Measurements from ENCODE around the gene NMD3. TPM values are rescaled to one million over a fixed set of nuclear protein-coding genes. Genes with fewer than 3 reads are reported as not detected.
"Not testable (repeated sequence)": the region's sequence is repeated elsewhere in the genome, so short reads cannot be mapped to it uniquely, and the experiment has no call there.

Gene NMD3
- 10 to 100 TPM; 52.8 to 63.4 (median 62.4) TPM for polyA plus RNA-seq (ENCODE audit: insufficient read length in 4 of 4)

DNA sequence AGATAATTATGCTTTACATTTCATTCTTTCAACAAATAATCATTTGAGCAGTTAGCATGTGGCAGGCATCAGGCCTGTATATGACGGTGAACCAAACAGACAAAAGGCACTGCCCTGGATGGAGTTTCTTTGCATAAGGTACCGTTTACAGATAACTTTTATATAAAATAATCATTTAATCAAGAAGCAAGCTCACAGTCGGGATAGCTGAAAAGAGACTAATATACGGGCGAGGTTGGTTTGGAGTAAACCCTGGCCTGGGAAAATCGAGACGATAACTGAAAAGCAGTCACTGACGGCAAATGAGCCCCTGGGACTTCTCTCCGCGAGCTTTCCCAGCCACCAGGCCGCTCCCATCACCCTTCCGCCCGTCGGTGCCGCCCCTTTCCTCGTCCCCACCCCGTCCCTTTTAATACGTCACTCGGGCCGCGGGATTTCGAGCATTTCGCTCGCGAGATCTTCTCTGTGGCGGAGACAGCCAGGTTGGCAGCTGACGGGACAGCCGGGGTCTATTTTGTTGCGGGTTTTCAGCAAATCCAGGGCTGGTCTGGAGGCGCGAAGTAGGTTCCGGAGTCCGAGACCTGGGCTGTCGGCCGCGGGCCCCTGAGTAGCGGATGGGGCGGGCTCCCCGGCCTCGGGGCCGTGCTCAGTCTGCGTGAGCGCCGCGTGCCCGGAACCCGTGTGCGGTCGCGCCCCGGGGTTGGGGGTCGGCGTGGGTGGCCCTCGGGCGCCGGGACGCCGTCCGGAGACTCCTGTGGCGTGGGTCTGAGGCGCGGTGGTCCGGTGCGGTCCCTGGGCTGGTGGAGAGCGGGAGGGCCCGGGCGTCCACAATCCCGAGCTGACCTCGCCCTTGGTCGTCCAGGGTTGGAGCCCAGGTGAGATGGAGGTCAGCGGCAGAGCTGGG, at the start of gene NMD3:
Gene NMD3 (plus strand): TSS at position 462 of the 904 bp plus-strand sequence. CDS start 703 bp downstream, outside the sequence.
- peak; percentile 93 to 95 (median 93) for DNase-seq (ENCODE audit: low read depth in 4 of 4, low spot score in 3 of 4)

DNA sequence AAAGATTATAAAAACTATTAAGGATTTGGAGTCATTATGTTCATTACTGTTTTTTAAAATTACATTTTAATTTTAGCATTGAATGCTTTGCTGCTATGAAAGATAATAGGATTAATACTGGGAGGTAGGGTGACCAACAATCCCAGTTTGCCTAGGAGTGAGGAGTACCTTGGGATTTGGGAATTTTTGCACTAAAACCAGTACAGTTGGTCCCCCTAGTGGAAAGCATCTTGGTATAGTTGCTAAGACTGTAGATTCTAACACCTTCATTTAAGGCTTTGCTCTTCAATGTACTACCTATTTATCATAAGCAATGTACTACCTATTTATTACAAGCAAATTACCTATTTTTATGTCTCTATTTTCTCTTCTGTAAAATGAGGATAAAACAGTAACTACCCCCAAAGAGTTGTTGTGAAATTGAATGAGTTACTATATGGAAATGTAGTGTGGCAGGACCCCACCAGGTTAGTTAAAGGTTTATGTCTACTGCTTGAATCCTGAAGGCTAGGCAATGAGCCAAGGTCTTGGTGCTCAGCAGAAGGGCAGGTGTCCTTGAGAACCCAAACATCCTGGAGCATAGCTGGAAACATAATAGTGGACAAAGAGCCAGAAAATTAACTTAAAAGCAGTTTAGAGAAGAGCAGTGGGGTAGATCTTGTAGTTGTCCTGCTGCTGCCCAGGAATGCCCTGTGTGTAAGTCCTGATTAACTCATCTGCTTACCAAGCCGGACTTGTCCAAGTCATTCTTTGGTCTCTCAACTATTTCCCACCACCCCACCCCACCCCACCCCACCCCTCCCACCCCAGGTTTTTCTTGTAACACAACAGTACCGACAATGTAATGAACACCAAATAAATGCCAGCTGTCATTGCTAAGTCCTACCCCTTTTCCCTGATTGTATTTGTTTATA, 49.2 kb upstream of the NMD3 start:
- no peak for DNase-seq (ENCODE audit: low read depth in 4 of 4, low spot score in 3 of 4)

DNA sequence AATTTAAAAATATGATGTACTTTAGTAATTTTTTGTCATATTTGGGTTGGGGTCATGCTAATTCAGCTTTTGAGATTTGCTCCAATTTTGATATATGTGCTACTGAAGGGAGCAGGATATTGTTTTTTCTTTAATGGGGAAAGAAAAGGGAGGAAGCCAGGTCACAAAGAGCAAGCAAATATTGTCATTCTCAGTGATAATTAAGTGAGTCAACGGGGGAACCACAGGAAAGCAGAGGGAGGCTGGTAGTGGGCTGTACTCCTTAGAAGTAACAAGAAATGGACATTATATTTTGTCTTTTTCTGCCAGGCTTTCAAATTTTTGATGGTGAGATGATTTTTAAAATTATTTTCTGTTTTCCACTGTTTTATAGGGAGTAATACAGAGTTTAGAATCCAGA, 45.6 kb upstream of the NMD3 start:
- DNase-seq (ENCODE audit: low read depth in 4 of 4, low spot score in 3 of 4) = no peak

DNA sequence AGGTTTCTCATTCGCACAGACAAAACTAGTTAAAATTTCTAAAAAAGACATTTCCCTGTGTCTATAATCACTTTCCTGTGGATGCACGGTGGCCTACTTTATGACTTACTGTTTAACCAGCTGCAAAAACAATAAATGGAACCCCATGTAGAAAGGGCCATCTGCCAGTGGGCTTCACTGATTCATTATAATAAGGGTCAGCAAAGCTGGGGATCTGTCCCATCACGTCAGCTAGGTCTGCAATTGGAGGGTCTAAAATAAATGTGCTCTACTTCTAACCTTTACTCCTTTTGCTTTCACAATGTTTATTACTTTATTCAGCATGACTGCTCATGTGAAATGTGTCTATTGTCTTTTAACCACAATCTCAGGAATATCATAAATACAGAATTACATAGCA, 43.1 kb upstream of the NMD3 start:
- no peak for DNase-seq (ENCODE audit: low read depth in 4 of 4, low spot score in 3 of 4)

DNA sequence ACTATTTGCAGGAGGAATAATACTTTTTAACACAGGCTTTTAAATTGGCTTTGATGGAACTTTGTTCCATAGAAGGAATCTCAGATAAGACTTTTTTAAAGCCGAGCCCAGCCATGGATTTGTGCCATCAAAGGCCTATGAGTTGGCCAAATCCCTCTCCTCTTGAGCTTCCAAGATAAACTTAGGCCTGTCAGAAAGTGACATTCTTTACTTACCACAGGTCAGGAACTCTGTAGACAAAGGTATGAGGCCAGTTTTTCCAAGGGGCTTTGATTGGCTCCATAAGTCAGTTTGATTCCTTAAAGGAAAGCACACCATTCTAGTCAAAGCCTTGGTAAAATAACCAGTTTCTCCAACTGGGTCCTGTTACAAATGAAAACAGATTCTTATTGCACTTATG, 39.7 kb upstream of the NMD3 start:
- DNase-seq (ENCODE audit: low read depth in 4 of 4, low spot score in 3 of 4) = not testable (repeated sequence)

DNA sequence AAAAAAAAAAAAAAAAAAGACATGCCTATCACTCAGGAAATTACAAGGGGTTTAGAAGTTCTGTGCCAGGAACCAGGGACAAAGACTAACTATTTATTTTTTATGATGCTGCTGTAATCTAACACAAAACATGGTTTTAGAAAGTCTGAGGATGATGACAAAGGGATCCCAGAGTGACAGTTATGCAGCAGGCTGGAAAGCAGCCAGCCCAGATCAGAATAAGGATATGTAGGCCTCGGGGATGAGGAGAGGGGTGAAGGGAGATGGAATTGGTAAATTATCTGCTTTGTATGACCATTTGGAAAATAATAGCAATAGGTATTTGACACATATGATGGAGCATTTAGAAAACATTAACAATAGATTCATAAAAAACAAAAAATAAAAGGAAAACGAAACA, 34.1 kb upstream of the NMD3 start:
- no peak for DNase-seq (ENCODE audit: low read depth in 4 of 4, low spot score in 3 of 4)

DNA sequence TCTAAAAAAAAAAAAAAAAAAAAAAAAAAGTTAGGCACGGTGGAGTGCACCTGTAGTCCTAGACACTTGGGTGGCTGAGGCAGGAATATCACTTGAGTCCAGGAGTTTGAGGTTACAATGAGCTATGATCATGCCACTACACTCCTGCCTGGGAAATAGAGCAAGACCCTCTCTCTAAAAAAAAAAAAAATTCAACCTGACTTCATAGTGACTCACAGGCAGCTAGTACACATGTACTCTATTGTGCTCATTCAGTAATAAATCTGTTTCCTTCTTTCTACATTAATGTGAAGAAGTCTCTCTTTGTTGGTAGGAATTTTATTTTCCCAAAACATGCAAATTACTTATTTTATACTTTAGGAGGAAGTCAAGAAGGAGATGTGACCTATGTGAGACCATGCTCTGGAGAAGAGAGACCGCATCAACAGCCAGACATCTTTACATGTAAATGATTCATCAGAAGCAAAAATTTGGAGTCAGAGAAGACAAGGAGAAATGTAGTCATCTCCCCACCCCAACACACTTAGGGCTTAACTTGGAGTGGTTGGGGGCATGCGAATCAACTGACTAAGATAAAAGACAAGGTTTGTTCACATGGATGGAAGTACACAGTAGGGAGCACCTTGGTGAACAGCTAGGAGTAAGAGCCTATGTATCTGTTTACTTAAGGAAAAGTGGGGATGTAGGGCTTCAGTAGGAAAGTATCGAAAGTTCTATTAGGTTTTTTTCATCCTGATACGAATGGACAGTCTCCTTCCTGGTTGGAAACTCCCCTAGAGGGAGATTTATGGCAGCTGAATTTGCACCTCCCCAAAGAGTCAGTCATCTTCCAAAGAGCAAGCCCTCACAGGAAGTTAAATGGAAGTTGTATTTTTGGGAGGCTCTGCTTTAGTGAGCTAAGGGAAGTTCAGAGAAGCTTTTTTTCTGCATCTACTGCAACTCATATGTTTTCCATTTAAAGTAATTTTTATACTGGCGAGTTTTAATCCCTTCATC, 23.0 kb upstream of the NMD3 start:
- no peak for DNase-seq (ENCODE audit: low read depth in 4 of 4, low spot score in 3 of 4)

DNA sequence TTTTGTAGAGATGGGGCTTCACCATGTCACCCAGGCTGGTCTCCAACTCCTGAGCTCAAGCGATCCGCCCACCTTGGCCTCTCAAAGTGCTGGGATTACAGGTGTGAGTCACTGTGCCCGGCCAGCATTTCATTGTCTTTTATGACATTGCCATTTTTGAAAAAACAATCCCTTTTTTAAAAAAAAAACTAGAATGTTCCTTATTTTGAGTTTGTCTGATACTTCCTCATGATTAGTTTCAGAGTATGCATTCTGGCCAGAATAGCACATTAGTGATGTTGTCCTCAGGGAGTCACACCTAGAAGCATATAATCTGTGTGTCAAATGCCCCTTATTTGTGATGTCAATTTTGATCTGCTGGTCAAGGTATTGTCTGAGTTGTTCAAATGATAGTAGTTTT, 21.2 kb upstream of the NMD3 start:
- no peak for DNase-seq (ENCODE audit: low read depth in 4 of 4, low spot score in 3 of 4)

DNA sequence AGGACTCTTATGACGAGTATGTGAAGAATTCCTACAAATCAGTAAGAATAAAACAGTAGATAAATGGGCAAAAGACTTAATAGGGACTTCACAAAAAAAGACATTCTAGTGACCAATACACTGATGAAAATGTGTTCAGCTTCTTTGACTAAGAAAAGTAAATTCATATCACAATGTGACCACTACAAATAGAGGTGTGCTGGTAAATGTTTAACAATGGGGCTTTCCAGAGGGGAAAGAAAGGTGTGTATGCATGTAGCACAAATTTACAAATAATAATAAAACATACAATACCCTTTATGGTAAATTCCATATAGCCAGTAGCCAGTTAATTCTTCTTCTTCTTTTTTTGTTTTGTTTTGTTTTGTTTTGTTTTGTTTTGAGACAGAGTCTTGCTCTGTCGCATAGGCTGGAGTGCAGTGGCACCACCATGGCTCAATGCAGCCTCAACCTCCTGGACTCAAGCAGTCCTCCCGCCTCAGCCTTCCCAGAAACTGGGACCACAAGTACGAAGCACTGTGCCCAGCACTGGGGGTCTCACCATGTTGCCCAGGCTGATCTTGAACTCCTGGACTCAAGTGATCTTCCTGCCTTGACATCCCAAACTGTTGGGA, 17.5 kb upstream of the NMD3 start:
- no peak for DNase-seq (ENCODE audit: low read depth in 4 of 4, low spot score in 3 of 4)

DNA sequence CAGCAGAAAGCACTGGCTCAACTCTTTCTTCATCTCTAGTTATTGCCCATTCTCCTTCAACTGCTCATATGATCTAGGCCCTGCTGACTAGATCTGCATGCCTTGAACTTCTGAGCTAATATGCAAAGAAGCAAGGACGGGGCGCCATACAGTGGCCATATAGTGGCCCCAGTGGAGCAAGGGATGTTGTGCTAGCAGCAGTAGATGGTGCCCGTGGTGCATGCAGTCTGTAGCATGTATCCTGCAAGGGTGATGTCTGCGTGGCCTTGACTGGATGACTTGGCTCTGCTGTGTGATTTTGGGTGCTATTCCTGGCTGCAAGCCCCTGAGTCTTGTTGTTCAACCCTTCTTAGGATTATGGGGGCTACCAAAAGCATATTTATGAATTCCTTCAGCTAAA, 12.2 kb upstream of the NMD3 start:
- DNase-seq (ENCODE audit: low read depth in 4 of 4, low spot score in 3 of 4) = no peak

DNA sequence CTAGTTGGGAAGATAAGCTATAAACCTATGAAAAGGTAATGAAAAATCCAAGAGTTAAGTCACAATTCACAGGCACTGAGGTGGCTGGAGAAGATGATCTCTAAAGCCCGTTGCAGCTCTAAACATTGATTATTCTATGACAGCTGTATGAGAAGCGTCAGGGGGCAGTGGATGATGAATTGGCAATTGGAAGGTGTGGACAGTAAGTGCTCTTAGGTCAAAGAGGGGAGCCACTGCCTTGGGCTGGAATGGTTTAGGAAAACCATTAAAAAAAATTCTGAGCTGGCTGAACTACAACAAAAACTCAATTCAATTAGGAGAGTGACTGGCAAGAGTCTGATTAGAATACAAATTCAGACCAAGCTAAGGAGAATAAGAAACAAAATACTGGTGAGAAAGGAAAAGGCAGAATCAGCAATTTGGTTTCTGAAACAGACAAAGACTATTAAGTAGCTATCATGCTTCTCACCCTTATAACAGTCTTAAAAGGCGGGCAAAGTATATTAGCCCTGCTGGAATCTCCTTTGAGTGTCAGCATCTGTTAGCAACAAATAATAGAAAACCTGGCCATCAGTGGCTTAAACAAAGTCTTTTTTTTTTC, 8.8 kb upstream of the NMD3 start:
- DNase-seq (ENCODE audit: low read depth in 4 of 4, low spot score in 3 of 4) = no peak

DNA sequence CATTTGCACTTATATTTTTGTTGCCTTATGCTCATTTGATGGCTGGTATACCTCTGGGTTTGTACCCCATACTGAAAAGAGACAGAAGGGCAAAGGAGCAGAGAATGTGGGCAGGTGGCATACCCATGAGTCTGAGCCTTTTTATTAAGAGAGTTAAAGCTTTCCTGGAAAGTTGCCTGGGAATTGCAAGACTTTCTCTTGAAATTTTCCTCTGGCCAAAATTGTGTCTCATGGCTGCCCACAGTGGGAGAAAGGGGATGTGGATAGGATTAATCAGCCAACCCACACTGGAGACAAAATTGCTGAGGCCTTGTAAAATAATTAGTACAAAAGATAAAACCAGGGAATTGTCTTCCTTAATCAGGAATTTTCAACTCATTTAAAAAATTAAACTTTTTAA, 8.2 kb upstream of the NMD3 start:
- DNase-seq (ENCODE audit: low read depth in 4 of 4, low spot score in 3 of 4) = no peak

DNA sequence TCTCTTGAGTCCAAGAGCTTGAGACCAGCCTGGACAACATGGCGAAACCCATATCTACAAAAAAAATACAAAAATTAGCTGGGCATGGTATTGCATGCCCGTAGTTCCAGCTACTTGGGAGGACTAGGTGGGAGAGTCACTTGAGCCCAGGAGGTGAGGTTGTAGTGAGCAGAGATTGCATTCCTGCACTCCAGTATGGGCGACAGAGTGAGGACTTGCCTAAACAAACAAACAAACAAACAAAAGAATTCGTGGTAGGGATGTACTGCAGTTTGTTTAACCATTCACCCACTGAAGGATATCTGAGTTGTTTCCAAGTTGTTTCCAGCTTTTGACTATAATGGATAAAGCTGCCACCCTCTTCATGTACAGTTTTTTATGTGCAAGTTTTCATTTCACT, 7.5 kb upstream of the NMD3 start:
- DNase-seq (ENCODE audit: low read depth in 4 of 4, low spot score in 3 of 4) = no peak

DNA sequence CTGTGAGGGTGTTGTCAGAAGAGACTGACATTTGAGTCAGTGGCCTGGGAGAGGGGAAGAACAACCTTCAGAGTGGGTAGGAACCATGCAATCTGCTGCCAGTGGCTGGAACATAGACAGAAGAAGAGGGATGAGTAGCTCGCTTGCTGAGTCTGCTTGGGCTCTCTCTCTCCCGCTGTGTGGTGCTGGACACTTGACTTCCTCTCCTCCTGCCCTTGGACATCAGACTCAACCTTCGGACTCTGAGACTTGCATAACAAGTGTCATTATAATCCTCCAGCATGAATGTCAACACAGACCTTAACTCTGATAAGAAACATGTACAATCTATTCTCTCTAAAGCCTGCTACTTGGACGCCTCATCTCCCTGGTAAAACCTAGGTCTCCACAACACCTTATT, 5.9 kb upstream of the NMD3 start:
- no peak for DNase-seq (ENCODE audit: low read depth in 4 of 4, low spot score in 3 of 4)

DNA sequence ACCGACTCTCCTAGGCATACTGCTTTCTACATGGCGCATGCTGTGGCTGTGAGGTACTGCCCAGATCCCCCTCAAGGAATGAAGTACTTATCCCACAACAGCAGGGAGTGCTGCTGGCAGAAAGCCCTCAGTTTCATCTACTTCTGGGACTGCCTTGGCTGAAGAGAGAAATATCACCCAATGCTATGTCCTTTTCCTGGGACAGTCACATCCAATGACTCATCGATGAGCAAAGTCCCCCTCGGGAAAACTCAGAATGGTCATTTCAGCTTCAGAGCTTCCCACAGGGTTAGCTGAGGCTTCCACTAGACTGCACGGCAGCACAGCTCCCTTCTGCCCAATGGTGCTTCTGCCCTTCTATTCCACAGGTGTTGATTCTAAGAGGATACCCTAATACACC, 3.6 kb upstream of the NMD3 start:
- no peak for DNase-seq (ENCODE audit: low read depth in 4 of 4, low spot score in 3 of 4)

DNA sequence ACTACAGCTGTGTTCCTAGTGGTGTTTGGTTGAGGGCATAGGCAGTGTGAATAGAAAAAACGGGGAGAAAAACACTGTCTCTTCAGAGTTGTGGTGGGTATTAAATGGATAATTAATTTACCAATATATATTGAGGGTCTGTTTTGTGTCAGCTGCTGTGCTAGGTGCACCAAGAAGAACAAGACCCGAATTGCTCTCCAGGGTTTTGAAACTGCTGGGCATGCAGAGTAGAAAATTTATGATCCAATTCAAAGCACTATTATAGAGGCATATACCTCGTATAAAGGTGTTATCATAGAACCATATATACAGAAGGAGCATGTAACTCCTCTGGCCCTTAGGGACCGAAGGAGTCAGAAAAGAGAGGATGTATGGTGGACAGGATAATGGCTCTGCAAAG, 1.6 kb upstream of the NMD3 start:
- DNase-seq (ENCODE audit: low read depth in 4 of 4, low spot score in 3 of 4) = no peak

DNA sequence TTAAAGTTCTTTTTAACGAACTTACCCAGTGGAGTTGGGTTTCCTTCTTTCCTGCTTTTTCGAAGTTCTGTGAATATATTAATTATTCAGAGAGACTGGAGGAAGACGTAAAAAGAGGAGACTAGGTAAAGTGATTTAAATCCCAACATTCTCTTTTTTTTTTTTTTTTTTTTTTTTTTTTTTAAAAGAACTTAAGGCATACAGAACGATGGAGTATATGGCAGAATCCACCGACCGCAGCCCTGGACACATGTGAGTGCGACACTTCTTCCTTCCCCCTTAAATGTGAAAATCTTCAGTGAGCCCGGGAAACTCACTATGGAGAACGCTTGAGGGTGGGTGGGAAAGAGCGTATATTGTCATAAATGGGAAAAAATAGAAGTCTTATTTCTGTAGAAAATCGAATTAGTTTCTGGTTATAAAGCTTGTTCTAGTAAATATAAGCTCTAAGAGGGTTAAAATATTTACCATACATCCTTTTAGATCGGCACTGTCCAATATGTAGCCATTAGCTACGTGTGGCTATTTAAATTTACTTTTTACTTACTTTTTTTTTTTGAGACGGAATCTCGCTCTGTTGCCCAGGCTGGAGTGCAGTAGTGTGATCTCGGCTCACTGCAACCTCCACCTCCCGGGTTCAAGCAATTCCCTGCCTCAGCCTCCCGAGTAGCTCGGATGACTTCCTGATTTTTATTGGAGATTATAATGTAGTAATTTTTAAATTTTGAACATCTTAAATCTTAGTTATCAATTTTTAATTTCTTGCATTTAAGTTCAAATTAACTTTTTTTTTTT, 892 bp downstream of the NMD3 start:
- DNase-seq (ENCODE audit: low read depth in 4 of 4, low spot score in 3 of 4) = peak in 3 of 4 donors; percentile 15 to 31 (median 27)

DNA sequence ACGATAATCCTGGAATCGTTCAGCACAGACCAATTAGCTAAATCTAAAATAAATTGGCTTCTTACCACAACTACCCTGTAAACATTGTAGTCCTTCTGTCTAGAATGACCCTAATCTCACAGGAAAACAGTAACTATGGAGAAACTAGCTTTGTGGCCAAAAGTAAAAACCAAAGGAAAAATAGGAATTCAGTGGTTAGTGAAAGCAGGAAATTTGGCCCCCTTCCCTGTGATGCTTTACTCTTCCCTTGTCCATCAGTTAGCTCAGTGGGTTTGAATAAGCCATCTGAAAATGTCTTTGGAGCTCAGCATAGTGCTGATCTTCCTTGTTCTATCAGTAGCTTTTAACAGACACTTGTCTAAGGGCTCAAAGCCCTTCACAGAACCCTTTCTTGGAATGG, 1.6 kb downstream of the NMD3 start:
- no peak for DNase-seq (ENCODE audit: low read depth in 4 of 4, low spot score in 3 of 4)

DNA sequence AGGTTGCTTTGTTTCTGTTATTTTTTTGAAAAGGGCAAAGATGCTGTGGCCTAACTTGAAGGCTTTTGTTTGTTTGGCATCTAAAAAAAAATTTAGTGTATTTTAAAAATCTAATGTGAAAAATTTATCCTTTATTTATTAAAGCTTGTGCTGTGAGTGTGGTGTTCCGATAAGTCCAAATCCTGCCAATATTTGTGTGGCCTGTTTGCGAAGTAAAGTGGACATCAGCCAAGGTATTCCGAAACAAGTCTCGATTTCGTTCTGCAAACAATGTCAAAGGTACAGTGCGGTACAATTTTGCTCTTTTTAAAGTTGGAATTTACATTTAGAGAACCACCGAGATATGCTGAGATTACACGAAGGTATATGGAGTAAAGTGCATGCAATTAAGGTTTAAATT, 3.7 kb downstream of the NMD3 start:
- no peak for DNase-seq (ENCODE audit: low read depth in 4 of 4, low spot score in 3 of 4)
